HPDE6-E6E7 (cell line): Measurements from ENCODE around the gene GRIK4.

Experiments used
- DNase-seq: peaks from one replicate; pipeline ENCODE4 v3.0.0; 2011; ENCODE audit warnings: missing footprints; ENCODE audit errors: extremely low spot score

Gene GRIK4

GRCh38 chr11:120525261-120526171 is 14.0 kb downstream of the GRIK4 start:
- no peak for DNase-seq

DNA sequence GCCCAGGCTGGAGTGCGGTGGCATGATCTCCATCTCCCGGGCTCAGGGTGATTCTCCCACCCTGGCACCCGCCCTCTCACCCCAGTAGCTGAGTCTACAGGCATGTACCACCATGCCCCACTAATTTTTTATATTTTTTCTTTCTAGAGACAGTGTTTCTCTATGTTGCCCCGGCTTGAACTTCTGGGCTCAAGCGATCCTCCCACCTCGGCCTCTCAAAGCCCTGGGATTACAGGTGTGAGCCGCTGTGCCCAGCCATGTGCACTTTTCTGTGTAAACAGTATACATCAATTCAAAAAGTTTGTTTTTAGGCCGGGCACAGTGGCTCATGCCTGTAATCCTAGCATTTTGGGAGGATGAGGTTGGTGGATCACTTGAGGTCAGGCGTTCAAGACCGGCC is 14.7 kb downstream of the GRIK4 start:
- no peak for DNase-seq

DNA sequence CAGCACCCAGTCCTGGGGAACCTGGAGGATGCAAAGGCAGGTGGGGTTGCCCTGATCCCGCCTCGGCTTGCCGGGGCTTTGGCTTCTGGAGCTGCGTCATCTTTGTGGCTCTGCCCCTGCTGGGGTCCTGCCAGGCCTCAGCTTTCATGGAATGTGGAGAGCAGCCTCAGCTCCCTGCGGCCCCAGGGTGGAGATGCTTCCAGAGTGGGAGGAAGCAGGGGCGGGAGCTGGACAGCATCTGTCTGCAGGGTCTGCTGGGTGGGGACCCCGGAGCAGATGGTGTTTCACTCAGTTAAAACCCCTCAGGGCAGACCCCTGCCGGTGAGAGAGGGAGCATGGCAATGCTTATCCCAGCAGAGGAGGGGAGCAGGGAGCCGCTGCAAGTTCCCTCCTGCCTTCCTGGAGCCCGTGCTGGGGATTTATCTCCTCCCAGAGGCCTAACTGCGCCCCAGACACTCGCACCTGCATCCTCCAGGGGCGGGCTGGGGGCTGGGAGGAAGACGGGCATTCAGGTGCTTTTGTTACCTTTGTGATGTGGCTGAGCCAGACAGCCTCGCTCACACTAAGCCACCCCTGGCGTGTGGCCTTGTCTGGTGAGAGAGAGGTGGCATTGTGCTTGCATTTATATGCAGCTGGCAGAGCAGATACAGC is 15.7 kb downstream of the GRIK4 start:
- DNase-seq = no peak

DNA sequence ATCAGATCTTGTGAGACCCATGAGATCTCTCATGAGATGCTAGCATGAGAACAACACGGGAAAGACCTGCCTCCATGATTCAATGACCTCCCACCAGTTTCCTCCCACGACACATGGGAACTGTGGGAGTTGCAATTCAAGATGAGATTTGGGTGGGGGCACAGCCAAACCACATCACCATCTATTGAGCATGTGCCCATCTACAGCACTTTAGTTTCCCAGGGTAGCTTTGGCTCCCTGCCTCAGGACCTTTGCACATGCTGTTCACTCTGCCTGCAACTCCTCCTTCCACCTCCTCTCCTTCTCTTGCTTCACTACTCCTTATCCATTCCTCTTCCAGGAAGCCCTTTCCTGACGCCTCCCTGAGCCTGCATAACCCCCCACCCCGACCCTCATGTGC is 17.2 kb downstream of the GRIK4 start:
- DNase-seq = no peak

- DNase-seq = no peak
These were observed 17.7 kb downstream of the GRIK4 start for GRCh38 chr11:120529214-120529613.

DNA sequence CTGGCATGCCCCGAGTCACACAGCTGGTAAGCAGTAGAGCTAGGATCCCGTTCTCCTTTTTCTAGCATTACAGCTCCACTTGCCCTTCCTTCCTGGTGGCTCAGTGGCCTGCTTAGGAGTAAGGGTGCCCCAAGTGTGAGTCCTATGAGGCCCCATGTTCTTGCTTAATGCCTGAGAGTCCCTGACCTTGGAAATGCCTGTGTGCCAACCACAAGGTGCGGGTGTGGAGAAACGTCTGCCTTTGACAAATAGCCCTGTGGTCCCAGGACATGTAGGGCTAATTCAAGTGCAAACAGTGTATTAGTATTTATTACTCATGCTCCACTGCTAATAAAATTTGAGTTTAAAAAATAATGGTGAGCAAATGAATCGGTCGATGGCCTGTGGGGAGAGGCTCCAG is 18.4 kb downstream of the GRIK4 start:
- no peak for DNase-seq

DNA sequence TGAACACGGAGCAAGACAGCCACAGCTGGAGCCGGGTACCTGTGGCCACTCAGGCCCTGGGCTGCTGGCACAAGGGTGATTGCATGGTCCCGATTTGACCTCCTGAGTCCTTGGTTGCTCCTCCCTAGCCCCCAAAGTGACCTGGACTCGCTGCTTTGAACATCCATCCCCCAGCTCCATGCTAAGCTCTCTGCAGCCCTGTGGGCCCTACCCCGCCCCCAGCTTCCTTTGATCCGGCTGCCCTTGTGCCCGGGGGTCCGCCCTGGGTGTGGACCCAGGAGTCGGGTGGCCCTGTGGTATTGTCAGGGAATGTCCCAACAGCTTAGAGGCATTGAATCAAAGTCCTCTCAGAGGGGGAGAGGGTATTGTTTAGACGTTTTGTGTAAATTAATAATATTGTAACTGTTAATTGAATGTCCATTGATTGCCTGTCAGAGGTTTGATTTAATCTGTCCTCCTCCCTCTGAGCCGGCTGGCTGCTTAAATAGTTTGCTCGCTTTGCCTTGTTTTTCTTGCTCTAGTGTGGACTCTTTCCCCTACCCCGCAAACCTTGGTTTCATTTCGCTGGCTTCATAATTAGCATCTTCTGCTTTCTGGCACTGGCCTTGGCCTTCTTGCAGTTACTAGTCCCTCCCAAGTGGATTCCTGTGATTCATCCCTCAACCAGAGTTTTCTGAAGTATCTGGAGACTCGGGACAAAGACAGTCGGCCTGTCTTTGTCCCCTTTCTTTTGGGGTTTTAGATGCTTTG is 20.7 kb downstream of the GRIK4 start:
- DNase-seq = no peak

DNA sequence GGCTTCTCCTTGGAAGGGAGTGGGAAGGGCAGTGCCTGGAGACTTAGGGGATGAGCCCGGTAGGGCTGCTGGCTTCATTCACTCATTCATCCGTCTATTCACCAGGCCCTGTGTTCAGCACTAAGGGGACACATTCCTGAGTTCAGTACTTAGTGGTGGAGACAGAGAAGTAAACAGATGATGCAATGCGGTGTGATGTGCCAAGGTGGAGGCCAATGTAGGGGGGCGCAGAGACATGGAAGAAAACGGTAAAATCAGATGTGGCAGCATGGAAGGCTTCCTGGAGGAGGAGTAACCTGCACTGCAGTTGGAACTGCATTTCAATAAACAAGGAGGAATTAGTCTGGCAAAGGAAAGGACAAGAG is 21.3 kb downstream of the GRIK4 start:
- no peak for DNase-seq

DNA sequence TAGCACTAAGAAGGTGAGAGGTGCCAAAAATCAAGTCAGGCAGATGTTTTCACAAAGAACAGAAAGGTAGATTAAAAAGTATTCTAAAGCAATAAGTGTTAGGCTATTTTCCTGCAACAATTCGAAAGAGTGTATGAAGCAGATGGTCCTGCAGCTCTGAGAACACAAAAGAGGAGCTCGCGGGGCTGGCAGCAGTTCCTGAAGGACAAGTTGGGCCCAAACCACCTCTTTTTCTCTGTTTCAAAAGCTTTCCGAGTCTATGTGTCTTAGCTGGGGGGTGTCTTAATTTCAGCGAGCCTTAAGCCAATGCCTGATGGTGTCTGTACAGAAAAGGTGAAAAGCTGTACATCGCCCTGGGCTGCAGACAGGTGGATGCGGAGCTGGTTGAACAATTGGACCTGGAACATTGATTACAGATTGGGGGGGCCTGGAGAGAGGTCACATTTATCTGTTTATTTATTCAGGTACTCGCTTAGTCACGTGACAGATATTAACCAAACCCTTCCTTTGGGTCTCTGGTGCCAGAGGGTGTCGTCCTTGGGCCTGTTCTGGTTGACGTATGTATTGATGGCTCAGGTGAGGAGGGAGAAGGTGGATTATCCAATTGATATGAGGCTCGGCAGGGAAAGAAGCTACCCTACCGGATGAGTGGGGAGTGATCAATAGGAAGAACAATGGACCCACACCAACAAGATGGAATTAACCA is 24.7 kb downstream of the GRIK4 start:
- DNase-seq = no peak

- DNase-seq = no peak
These were observed 25.2 kb downstream of the GRIK4 start for GRCh38 chr11:120536797-120537169.

DNA sequence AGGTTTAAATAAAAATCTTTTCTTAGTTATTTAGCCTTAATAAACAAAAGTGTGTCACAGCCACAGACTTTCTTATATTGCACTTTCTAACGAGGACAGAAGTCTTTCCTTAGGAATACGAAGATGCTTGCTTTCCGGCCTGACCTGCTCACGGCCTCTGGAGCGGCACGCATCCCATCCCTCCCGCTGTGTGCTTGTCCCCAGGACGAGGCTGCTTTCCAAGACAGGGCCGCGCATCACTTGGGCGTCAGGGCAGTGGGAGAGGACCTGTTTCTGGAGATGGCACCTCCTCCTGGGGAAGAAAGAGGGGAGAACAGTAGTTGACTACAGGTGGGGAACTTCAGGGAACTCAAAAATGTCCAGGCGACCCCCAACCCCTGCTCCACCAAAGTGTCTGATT is 26.4 kb downstream of the GRIK4 start:
- DNase-seq = no peak

- no peak for DNase-seq
These were observed 27.2 kb downstream of the GRIK4 start for GRCh38 chr11:120538707-120539106.

GRCh38 chr11:120539667-120540369 is 28.3 kb downstream of the GRIK4 start:
- no peak for DNase-seq

GRCh38 chr11:120540744-120541465 is 29.4 kb downstream of the GRIK4 start:
- DNase-seq = no peak

- DNase-seq = no peak
These were observed 32.1 kb downstream of the GRIK4 start for GRCh38 chr11:120543521-120544215.

DNA sequence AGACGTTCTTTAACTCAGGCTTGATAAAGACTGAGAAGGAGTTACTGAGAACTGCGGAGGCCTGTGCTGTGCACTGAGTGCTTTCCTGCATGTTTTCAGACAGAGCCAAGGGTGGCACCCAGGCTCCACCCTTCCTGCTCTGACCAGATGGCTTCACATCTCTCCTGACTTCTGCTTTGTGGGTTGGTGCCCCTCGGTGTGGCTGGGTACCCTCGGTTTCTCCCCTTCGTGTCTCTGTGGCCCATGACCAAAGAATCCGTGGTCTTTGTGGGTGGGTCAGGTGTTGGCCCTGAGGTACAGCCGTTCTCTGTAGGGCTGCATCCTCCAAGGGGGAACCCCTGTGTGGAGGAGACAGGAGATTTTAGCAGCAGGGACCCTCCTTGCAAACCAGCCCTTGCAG is 34.3 kb downstream of the GRIK4 start:
- no peak for DNase-seq

GRCh38 chr11:120546312-120547205 is 35.0 kb downstream of the GRIK4 start:
- DNase-seq = peak; percentile 64

GRCh38 chr11:120547316-120547715 is 35.8 kb downstream of the GRIK4 start:
- DNase-seq = no peak
